Fibroblast of lung (primary cell): Measurements from ENCODE around the gene JARID2.

ENCODE experiments used
- CTCF ChIP-seq, 2 donors: IDR thresholded peaks in 1 of 2; conservative IDR thresholded peaks in 1 of 2; 1 replicate in 1 of 2; 2 replicates in 1 of 2; pipeline ENCODE4 v1.5.1; 2011 to 2012; ENCODE audit warnings: low read length in 2 of 2, control low read depth in 1 of 2, inconsistent platforms in 1 of 2, low read depth in 1 of 2, mild to moderate bottlenecking in 1 of 2
- EZH2 ChIP-seq: IDR thresholded peaks from 2 replicates; pipeline ENCODE4 v1.5.1; 2012; ENCODE audit warnings: low read length, control low read depth, mild to moderate bottlenecking; ENCODE audit errors: missing control alignments

- TF ChIP-seq CTCF (conservative IDR thresholded peaks at IDR 0.05 in 1 of 2, IDR thresholded peaks at IDR 0.05 in 1 of 2; ENCODE audit: low read depth in 1 of 2, low read length in 2 of 2) (no peak), EZH2 (no peak)
Measured at GRCh38 chr6:15283986-15284361, 38.1 kb downstream of the JARID2 start.
